ENCODE measurements around the gene SLC16A2. TPM values are rescaled to one million over a fixed set of nuclear protein-coding genes. Genes with fewer than 3 reads are reported as not detected.

The SLC16A2 gene
- total RNA-seq, 1 experiment from 2014 or later: 55.2 TPM

DNA sequence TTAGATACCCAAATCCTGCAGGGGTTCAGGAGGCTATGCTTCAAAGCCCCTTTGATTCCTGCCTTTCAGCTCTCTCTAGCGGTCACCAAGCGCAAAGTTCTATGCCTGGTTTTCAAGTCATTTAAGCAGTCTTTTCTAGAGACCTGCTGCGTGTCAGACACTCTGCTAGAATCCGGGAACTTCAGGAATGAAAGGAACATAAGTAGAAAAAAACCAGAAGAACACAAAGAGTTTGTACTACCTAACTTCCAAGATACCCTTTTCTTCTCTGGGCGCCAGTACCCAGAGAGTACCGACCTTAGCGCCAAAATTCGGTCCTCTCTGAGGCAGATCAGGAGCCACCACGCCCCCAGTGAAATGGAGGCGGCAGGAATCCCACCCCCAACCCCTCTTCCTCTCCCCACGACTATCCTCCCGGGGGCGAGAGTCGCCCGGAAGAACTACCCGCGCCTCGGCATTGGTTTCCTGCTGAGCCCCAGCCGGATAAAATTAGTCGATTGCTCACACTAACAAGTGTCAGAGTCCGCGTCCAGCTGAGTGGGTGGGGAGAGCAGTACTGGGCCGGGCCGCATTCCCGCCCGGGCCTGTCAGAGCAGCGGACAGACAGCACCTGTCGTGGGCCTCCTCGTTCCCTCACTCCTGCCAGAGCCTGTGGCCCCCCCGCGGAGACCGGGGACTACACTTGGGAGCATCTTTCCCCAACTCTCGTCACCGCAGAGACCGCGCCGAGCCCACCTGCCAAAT, 114.3 kb downstream of the SLC16A2 start:
- no peaks in the 10 kb centered on the region; the same call in 1 of the 2 replicates for H3K27me3 Mint-ChIP-seq (ENCODE audit: low read depth)
- H3K4me1 Mint-ChIP-seq: peaks cover 29% of the 10 kb centered on the region
- ATAC-seq: peak; percentile 41
- ChIA-PET POLR2A (no interaction called here), CTCF (interaction anchor here (0.8 to 4.1 kb wide), 17 partner anchors 11 to 210 kb away, joined by 3 to 68 read pairs (median 4); partner anchors contain the start of gene SLC16A2)
- peaks cover 8% of the 10 kb centered on the region for H3K36me3 Mint-ChIP-seq
- no peaks in the 10 kb centered on the region for H3K9me3 Mint-ChIP-seq
- DNase-seq (ENCODE audit: low spot score): peak; percentile 55
- H3K27ac Mint-ChIP-seq: no peak overlapping the region
- no peak for TF ChIP-seq ZNF263 (CRISPR knock-in tag; IDR thresholded peaks at IDR 0.05; ENCODE audit: low read depth)
- TF ChIP-seq FOXK1 (CRISPR knock-in tag; IDR thresholded peaks at IDR 0.05): no peak
- no peak for TF ChIP-seq ETV6 (CRISPR knock-in tag; IDR thresholded peaks at IDR 0.05)
- TF ChIP-seq ZNF138 (CRISPR knock-in tag; conservative IDR thresholded peaks at IDR 0.05): no peak
- TF ChIP-seq, protein P1, sequence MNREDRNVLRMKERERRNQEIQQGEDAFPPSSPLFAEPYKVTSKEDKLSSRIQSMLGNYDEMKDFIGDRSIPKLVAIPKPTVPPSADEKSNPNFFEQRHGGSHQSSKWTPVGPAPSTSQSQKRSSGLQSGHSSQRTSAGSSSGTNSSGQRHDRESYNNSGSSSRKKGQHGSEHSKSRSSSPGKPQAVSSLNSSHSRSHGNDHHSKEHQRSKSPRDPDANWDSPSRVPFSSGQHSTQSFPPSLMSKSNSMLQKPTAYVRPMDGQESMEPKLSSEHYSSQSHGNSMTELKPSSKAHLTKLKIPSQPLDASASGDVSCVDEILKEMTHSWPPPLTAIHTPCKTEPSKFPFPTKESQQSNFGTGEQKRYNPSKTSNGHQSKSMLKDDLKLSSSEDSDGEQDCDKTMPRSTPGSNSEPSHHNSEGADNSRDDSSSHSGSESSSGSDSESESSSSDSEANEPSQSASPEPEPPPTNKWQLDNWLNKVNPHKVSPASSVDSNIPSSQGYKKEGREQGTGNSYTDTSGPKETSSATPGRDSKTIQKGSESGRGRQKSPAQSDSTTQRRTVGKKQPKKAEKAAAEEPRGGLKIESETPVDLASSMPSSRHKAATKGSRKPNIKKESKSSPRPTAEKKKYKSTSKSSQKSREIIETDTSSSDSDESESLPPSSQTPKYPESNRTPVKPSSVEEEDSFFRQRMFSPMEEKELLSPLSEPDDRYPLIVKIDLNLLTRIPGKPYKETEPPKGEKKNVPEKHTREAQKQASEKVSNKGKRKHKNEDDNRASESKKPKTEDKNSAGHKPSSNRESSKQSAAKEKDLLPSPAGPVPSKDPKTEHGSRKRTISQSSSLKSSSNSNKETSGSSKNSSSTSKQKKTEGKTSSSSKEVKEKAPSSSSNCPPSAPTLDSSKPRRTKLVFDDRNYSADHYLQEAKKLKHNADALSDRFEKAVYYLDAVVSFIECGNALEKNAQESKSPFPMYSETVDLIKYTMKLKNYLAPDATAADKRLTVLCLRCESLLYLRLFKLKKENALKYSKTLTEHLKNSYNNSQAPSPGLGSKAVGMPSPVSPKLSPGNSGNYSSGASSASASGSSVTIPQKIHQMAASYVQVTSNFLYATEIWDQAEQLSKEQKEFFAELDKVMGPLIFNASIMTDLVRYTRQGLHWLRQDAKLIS (CRISPR knock-in tag; IDR thresholded peaks at IDR 0.05; ENCODE audit: borderline replicate concordance): no peak
- TF ChIP-seq ZNF396 (CRISPR knock-in tag; IDR thresholded peaks at IDR 0.05; ENCODE audit: borderline replicate concordance): no peak
- TF ChIP-seq NFATC4 (CRISPR knock-in tag; IDR thresholded peaks at IDR 0.05): no peak
- no peak for TF ChIP-seq RELA (CRISPR knock-in tag; IDR thresholded peaks at IDR 0.05; ENCODE audit: borderline replicate concordance)
- no peak for TF ChIP-seq SMAD4 (CRISPR knock-in tag; IDR thresholded peaks at IDR 0.05)
- TF ChIP-seq NR3C1 (CRISPR knock-in tag; conservative IDR thresholded peaks at IDR 0.05; ENCODE audit: low read depth): no peak
- TF ChIP-seq RORB (CRISPR knock-in tag; IDR thresholded peaks at IDR 0.05): no peak
- no peak for TF ChIP-seq ZNF416 (CRISPR knock-in tag; IDR thresholded peaks at IDR 0.05)
- TF ChIP-seq, protein P2, sequence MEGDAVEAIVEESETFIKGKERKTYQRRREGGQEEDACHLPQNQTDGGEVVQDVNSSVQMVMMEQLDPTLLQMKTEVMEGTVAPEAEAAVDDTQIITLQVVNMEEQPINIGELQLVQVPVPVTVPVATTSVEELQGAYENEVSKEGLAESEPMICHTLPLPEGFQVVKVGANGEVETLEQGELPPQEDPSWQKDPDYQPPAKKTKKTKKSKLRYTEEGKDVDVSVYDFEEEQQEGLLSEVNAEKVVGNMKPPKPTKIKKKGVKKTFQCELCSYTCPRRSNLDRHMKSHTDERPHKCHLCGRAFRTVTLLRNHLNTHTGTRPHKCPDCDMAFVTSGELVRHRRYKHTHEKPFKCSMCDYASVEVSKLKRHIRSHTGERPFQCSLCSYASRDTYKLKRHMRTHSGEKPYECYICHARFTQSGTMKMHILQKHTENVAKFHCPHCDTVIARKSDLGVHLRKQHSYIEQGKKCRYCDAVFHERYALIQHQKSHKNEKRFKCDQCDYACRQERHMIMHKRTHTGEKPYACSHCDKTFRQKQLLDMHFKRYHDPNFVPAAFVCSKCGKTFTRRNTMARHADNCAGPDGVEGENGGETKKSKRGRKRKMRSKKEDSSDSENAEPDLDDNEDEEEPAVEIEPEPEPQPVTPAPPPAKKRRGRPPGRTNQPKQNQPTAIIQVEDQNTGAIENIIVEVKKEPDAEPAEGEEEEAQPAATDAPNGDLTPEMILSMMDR (IDR thresholded peaks at IDR 0.05): no peak
- no peak for TF ChIP-seq ZNF121 (CRISPR knock-in tag; IDR thresholded peaks at IDR 0.05)
- TF ChIP-seq ZSCAN18 (CRISPR knock-in tag; IDR thresholded peaks at IDR 0.05): no peak
- no peak for TF ChIP-seq GABPB1 (CRISPR knock-in tag; IDR thresholded peaks at IDR 0.05)
- no peak for TF ChIP-seq KAT7 (CRISPR knock-in tag; IDR thresholded peaks at IDR 0.05; ENCODE audit: borderline replicate concordance)
- no peak for TF ChIP-seq MXD4 (CRISPR knock-in tag; IDR thresholded peaks at IDR 0.05; ENCODE audit: borderline replicate concordance)
- peak overlapping the region; percentile 66 for H3K4me3 Mint-ChIP-seq

DNA sequence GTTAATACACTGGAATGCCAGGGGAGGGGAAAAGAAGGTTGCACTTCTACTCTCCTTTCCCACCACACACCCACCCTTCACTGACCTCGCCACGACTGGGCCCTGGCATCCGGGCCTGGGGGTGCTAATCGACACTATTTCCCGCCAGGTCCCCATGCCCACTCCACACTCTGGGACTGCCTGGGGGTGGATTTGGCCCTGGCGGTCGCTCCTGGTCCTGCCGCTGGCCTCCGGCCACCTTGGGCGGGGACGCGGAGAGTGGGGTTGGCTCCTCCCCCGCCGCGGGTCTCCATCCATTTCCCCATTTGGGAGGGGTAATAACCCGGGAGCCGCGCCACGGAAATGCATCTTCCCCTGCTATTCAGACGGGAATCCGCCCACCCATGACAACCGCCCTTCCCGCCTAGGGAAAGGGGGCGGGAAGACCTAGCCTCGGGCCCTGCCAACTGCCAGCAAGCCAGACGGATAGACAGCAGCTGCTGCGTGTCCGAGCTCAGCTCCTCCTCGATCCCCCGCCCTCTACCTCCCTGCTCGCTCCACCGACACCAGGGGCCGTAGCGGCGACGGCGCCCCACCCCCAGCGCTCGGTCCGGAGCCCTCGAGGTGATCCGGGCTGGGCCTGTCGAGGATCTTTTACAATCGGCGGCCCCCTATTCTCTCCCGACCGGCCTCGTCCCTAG, 115.0 kb downstream of the SLC16A2 start:
- ChIA-PET CTCF (interaction anchor here (1.0 to 4.1 kb wide), 7 partner anchors 11 to 156 kb away, joined by 3 to 68 read pairs (median 5); partner anchors contain the start of gene SLC16A2), POLR2A (no interaction called here)
- H3K4me1 Mint-ChIP-seq: peaks cover 34% of the 10 kb centered on the region
- H3K27ac Mint-ChIP-seq: no peak overlapping the region
- no peaks in the 10 kb centered on the region; the same call in 1 of the 2 replicates for H3K27me3 Mint-ChIP-seq (ENCODE audit: low read depth)
- peak overlapping the region; percentile 66 for H3K4me3 Mint-ChIP-seq
- no peak for TF ChIP-seq ZSCAN18 (CRISPR knock-in tag; IDR thresholded peaks at IDR 0.05)
- TF ChIP-seq, protein P3, sequence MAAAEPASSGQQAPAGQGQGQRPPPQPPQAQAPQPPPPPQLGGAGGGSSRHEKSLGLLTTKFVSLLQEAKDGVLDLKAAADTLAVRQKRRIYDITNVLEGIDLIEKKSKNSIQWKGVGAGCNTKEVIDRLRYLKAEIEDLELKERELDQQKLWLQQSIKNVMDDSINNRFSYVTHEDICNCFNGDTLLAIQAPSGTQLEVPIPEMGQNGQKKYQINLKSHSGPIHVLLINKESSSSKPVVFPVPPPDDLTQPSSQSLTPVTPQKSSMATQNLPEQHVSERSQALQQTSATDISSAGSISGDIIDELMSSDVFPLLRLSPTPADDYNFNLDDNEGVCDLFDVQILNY (CRISPR knock-in tag; IDR thresholded peaks at IDR 0.05): peak; percentile 23; the same call in 1 of the 2 replicates
- TF ChIP-seq CREM (CRISPR knock-in tag; IDR thresholded peaks at IDR 0.05): 0 out of 2 replicates have a peak, but pooled peaks have one; percentile 25
- no peak for TF ChIP-seq TP53 (CRISPR knock-in tag; IDR thresholded peaks at IDR 0.05)
- DNase-seq (ENCODE audit: low spot score) (peak; percentile 58), ATAC-seq (peak; percentile 55)
- no peaks in the 10 kb centered on the region for H3K9me3 Mint-ChIP-seq
- H3K36me3 Mint-ChIP-seq: peaks cover 8% of the 10 kb centered on the region
